ENCODE measurements around the gene SWAP70.
A peak's percentile ranks its signal among the peaks of the same experiment; 100 is the strongest.
"Not testable (repeated sequence)": the region's sequence is repeated elsewhere in the genome, so short reads cannot be mapped to it uniquely, and the experiment has no call there.

The SWAP70 gene

GRCh38 chr11:9663699-9664275, at the start of gene SWAP70:
SWAP70 (plus strand) TSS chr11:9664077; CDS start chr11:9664180, 103 bp downstream.
- peak; percentile 28 for DNase-seq

DNA sequence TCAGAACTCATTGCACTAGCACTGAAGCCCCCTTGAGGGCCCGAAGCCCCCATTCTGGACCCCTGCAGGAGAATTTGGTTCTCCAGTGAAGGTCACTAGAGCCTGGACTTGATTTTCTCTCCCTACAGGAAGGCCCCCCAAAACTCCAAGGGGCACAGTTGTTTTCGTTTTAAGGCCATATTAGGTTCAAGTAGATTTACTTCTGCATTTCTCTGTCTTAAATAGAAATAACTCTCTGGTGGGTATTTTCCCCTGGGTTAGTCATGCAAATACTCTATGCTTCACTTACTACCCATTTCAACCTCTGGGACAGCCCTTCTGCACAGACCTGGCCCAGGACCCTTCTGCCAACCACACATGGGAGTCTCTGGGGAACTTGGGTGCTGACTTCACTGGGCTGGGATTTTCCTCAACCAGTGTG, 48.8 kb upstream of the SWAP70 start:
- DNase-seq, result no peak

DNA sequence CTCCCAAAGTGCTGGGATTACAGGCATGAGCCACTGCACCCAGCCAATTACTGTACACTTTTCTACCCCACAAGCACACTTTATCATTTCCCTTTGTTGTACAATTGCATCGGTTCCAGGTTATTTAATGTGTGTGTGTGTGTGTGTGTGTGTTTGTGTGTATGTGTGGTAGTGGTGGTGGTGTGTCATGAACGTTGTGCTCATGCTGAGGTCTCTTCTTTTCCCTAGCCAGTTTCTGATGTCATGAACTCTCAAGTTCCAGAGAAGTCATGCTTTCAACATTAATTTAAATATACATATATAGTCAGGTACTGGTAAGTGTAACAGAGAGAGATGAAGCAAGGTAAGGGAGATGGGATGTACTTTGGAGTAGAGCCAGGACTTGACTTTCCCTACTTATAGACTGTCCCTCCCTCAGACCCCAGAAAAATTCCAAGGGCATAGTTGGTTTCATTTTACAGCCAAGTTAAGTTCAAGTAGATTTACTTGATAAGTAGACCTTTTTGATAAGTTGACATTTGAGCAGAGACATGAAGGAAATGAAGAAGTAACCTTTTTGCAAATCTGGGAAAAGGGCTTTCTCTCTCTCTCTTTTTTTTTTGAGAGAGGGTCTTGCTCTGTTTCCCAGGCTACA, 47.7 kb upstream of the SWAP70 start:
- no peak for DNase-seq

GRCh38 chr11:9616858-9617257, 47.0 kb upstream of the SWAP70 start:
- no peak for DNase-seq

DNA sequence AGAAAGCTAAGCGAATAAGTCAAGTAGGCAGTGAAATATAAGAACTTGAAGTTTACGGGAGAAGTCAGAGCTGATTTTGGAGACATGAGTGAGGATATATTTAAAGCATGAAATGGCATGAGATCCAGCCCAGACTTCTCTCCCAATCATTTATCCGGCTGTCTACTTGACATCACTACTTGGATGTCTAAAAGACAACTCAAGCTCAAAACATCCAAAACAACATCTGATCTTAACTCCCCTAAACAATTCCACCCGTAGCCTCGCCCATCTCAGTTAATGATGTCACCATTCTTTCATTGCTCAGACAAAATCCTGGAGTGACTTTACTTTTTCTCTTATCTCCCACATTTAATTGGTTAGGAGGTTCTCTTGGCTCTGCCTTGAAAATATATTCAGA, 45.9 kb upstream of the SWAP70 start:
- DNase-seq, result no peak

DNA sequence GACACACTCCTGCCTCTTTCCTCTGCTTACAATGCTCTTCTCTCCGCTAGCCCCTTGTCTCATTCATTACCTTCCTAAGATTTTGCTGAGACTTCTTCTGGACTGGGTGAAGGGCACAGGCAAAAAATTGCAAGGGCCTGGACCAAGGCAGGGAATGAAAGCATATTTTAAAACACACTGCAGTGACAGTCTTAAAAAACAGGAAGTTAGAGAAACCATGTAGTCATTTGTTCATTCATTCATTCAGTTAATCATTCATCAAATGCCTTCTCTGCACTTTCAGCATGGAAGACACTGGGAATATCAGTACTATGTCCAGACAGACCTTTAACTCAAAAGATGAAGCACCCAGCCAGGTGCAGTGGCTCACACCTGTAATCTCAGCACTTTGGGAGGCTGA, 44.9 kb upstream of the SWAP70 start:
- no peak for DNase-seq

- no peak for DNase-seq
Measured at GRCh38 chr11:9619971-9620370, 43.9 kb upstream of the SWAP70 start.

GRCh38 chr11:9622353-9622752, 41.5 kb upstream of the SWAP70 start:
- not testable (repeated sequence) for DNase-seq

GRCh38 chr11:9623053-9623452, 40.8 kb upstream of the SWAP70 start:
- DNase-seq, result not testable (repeated sequence)

GRCh38 chr11:9624448-9624847, 39.4 kb upstream of the SWAP70 start:
- DNase-seq, result no peak

GRCh38 chr11:9625162-9625561, 38.7 kb upstream of the SWAP70 start:
- DNase-seq, result no peak

- DNase-seq, result no peak
Measured at GRCh38 chr11:9625728-9626127, 38.1 kb upstream of the SWAP70 start.

GRCh38 chr11:9626496-9627394, 37.1 kb upstream of the SWAP70 start:
- DNase-seq, result no peak

GRCh38 chr11:9629064-9629463, 34.8 kb upstream of the SWAP70 start:
- DNase-seq, result no peak

DNA sequence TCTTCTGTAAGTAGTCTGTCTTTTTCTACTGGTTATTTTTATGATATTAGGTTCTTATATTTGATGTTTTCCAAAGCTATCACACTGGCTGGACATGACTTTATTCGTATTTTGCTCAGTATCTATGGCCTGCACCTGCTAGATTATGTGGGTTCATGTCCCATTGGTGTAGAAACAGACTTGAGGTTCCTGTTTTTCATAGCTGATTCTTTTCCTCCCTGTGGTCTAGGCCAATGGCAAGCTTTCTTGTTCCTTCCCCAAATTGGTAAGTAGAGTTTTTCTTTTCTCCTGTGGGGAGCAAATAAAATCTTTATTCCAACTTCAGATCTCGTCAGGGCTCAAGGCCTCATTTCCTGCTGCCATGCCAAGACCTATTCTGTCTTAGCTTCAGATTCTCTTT, 30.2 kb upstream of the SWAP70 start:
- DNase-seq, result no peak

DNA sequence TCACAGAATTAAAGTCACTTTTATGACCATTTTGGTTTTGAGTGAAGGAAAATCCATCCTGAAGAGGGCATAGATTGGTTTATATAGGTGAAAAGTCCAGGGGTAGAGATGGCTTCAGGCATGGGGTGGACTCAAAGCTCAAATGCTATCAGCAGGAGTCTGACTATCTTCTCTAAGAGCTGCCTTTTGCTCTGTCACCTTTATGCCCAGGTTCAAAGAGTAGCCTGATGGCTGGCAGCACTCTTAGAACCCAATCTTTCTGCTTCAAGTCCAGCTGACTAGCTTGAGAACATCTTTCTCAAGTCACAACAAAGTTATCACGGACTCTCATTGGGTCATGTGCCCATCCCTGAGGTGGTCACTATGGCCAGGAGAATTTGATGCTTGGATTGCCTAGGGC, 27.2 kb upstream of the SWAP70 start:
- DNase-seq, result no peak

DNA sequence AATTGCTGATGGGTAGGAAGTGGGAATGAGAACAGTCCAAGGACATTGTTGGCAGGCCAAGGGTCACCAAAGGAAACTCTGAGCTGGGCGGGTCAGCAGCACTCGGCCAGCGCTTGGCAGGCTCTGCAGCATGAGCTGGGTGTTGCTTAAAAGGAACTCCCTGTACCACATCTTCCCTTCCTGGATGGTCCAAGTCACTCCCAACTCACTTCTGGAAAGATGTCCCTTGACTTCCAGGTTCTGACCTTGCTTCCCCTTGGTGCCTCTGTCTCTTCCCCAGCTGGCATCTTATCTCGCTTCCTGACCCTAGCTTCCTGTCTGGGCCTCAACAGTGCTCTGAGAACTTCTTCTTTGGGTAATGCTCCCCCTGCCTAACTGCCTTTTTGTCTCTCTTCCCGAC, 24.8 kb upstream of the SWAP70 start:
- DNase-seq, result no peak

DNA sequence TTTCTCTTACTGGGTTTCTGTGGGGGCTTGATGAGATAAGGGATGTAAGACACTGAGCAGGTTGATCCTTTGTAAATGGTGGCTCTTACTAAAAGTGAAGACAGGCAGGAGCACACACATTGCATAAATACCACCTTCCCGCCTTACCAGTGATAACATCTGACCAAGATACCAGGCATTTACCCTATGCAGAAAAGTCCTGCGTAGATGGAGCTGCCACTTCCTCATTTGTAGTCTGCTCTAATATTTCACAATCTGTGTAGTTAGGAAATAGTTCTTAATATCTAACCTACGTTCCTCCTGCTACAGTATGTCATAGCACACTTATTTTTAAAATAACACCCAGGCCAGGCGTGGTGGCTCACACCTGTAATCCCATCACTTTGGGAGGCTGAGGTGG, 23.9 kb upstream of the SWAP70 start:
- DNase-seq, result no peak

GRCh38 chr11:9642894-9643293, 21.0 kb upstream of the SWAP70 start:
- no peak for DNase-seq

- DNase-seq, result no peak
Measured at GRCh38 chr11:9643751-9644150, 20.1 kb upstream of the SWAP70 start.

- no peak for DNase-seq
Measured at GRCh38 chr11:9645881-9646280, 18.0 kb upstream of the SWAP70 start.

GRCh38 chr11:9646324-9646723, 17.6 kb upstream of the SWAP70 start:
- DNase-seq, result no peak

GRCh38 chr11:9651481-9651880, 12.4 kb upstream of the SWAP70 start:
- no peak for DNase-seq
